Brain microvascular endothelial cell (primary cell): ENCODE measurements around the gene EMC10.
A peak's percentile ranks its signal among the peaks of the same experiment; 100 is the strongest.

Source experiments
- DNase-seq: peaks from one replicate; pipeline ENCODE4 v3.0.0-alpha.2; 2020
- H3K27ac ChIP-seq: fragments of 250-450 bp; sonication (Bioruptor Pico); 2 replicates; pipeline ENCODE4 v1.5.1; 2020; ENCODE audit warnings: mild to moderate bottlenecking, moderate library complexity
- H3K27me3 ChIP-seq: fragments of 250-450 bp; sonication (Bioruptor Pico); replicated peaks from 2 replicates; pipeline ENCODE4 v1.5.1; 2020; ENCODE audit warnings: mild to moderate bottlenecking
- H3K36me3 ChIP-seq: fragments of 250-450 bp; sonication (Bioruptor Pico); replicated peaks from 2 replicates; pipeline ENCODE4 v1.5.1; 2020; ENCODE audit warnings: mild to moderate bottlenecking
- H3K4me3 ChIP-seq: 2 replicates; pipeline ENCODE4 v1.5.1; 2011; ENCODE audit warnings: low read depth, mild to moderate bottlenecking, control low read depth, low read length, moderate library complexity
- in situ Hi-C: cut with HindIII; loops from 2 replicates; pipeline ENCODE4 v1.10.0; 2017; ENCODE audit warnings: low sequenced_read_pairs, low pct_ligation_motif_present
- TF ChIP-seq, protein P1 (sequence below): IDR thresholded peaks from 2 replicates; pipeline ENCODE4 v1.5.1; 2011; ENCODE audit warnings: low read depth, mild to moderate bottlenecking, moderate library complexity, low read length, control low read depth, inconsistent platforms; ENCODE audit errors: missing control alignments

The EMC10 gene

GRCh38 chr19:50457300-50457699, 19.0 kb upstream of the EMC10 start:
- TF ChIP-seq, protein P1, sequence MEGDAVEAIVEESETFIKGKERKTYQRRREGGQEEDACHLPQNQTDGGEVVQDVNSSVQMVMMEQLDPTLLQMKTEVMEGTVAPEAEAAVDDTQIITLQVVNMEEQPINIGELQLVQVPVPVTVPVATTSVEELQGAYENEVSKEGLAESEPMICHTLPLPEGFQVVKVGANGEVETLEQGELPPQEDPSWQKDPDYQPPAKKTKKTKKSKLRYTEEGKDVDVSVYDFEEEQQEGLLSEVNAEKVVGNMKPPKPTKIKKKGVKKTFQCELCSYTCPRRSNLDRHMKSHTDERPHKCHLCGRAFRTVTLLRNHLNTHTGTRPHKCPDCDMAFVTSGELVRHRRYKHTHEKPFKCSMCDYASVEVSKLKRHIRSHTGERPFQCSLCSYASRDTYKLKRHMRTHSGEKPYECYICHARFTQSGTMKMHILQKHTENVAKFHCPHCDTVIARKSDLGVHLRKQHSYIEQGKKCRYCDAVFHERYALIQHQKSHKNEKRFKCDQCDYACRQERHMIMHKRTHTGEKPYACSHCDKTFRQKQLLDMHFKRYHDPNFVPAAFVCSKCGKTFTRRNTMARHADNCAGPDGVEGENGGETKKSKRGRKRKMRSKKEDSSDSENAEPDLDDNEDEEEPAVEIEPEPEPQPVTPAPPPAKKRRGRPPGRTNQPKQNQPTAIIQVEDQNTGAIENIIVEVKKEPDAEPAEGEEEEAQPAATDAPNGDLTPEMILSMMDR: no peak
- H3K27me3 ChIP-seq: peaks cover 3% of the 10 kb centered on the region

DNA sequence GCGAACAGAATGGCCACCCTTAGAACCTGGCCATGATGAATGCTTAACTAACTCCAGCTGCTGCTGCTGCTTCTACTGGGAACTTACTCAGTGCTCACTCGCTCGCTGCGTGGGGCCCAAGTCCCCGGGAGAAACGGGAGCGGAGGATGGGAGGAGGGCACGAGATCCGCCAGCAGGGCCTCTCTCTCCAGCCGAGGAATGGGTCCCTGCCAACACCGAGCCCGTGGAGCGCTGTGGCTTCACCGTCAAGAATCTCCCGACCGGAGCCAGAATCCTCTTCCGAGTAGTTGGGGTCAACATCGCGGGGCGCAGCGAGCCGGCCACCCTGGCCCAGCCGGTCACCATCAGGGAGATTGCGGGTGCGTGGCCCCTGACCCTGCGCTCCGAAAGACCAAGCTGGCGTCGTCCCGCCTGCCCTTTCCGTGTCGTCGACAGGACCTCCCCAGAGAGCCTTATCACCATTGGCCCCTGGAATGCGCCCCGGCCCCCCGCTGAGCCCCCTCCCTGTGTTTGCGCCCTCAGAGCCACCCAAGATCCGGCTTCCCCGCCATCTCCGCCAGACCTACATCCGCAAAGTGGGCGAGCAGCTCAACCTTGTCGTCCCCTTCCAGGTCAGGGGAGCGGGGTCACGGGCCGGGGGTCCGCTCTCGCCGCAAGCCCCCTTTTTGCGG, 17.8 kb upstream of the EMC10 start:
- H3K27ac ChIP-seq: no peak overlapping the region
- H3K36me3 ChIP-seq: no peaks in the 10 kb centered on the region
- no peak for DNase-seq
- H3K27me3 ChIP-seq: peaks cover 3% of the 10 kb centered on the region
- no peak overlapping the region for H3K4me3 ChIP-seq
- in situ Hi-C loops: no loop called here
- TF ChIP-seq, protein P1: no peak

More at GRCh38 chr19:50457300-50457699, 19.0 kb upstream of the EMC10 start:
- Histone ChIP-seq H3K36me3 (no peaks in the 10 kb centered on the region), H3K4me3 (no peak overlapping the region), H3K27ac (no peak overlapping the region)
- in situ Hi-C loops: no loop called here
- no peak for DNase-seq

GRCh38 chr19:50459067-50459456, 17.2 kb upstream of the EMC10 start:
- no peak overlapping the region for H3K4me3 ChIP-seq
- H3K36me3 ChIP-seq: no peaks in the 10 kb centered on the region
- peaks cover 3% of the 10 kb centered on the region for H3K27me3 ChIP-seq
- no peak overlapping the region for H3K27ac ChIP-seq
- no peak for DNase-seq
- in situ Hi-C loops: no loop called here
- TF ChIP-seq, protein P1: no peak

- peaks cover 3% of the 10 kb centered on the region for H3K27me3 ChIP-seq
- no peaks in the 10 kb centered on the region for H3K36me3 ChIP-seq
- in situ Hi-C loops: no loop called here
- TF ChIP-seq, protein P1: no peak
- H3K4me3 ChIP-seq: no peak overlapping the region
- no peak for DNase-seq
- H3K27ac ChIP-seq: no peak overlapping the region
Measured at GRCh38 chr19:50459638-50460037, 16.7 kb upstream of the EMC10 start.

- in situ Hi-C loops: no loop called here
- H3K27ac ChIP-seq: no peak overlapping the region
- TF ChIP-seq, protein P1: peak; percentile 10
- peak; percentile 19 for DNase-seq
- H3K4me3 ChIP-seq: no peak overlapping the region
- H3K36me3 ChIP-seq: no peaks in the 10 kb centered on the region
- H3K27me3 ChIP-seq: peaks cover 3% of the 10 kb centered on the region
Measured at GRCh38 chr19:50460161-50460765, 16.0 kb upstream of the EMC10 start.
